HG03354 (cell line): Measurements from ENCODE around the gene WDR54.
"Not testable (repeated sequence)": the region's sequence is repeated elsewhere in the genome, so short reads cannot be mapped to it uniquely, and the experiment has no call there.

Experiments
- ATAC-seq: cut with Tn5 transposase; IDR thresholded peaks from one replicate; pipeline ENCODE4 v1.9.1; 2021; ENCODE audit warnings: mild to moderate bottlenecking; ENCODE audit not compliant: unreplicated experiment, poor library complexity, severe bottlenecking

WDR54 gene

DNA sequence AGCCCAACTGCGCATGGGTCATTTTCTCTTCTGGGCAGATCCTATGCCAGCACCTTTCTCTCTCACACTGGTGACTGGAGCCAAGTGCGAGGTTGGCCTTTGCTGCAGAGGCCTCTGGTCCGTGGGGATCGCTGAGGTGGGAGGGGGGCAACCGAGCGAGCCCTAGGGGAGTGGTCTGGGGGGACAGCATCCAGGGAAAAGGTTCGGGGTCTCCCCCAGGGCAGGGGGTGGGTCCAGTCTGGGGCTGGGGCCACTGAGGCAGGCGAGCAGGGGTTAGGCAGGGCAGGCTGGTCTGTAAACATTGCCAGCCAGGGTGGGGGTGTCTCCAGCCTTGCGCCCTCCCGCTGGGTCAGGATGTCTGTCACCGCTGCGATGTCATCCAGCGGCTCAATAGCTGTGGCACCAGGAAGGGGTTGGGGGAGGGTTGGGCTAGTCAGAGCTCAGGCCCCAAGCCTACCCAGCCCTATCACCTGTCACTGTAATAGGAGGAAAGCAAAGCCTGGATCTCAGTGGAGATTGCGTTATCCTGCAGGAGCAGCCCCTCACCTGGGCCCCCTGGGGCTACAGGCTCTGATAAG is 4.7 kb downstream of the WDR54 start:
- no peak for ATAC-seq

GRCh38 chr2:74427551-74427950 is 6.0 kb downstream of the WDR54 start:
- no peak for ATAC-seq

DNA sequence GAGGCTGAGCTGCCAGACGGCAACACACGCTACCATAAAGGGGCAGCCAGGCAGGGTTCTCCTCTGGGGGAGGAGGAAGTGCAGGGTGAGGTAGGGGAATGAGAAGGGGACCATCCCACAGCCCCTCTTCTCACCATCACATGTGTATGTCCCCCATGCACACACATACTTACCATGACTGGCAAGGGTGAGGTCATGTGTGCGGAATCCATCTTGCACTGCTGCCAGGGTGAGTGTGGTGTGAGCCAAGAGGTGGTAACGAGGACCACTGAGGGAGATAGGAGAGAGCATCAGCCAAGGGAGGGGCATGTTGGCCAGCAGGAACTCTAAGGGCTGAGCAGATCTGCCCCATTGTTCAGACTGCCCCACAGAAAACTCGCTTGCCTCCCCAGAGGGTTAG is 7.1 kb downstream of the WDR54 start:
- no peak for ATAC-seq

- ATAC-seq = no peak
These were observed 8.2 kb downstream of the WDR54 start for GRCh38 chr2:74429487-74430451.

DNA sequence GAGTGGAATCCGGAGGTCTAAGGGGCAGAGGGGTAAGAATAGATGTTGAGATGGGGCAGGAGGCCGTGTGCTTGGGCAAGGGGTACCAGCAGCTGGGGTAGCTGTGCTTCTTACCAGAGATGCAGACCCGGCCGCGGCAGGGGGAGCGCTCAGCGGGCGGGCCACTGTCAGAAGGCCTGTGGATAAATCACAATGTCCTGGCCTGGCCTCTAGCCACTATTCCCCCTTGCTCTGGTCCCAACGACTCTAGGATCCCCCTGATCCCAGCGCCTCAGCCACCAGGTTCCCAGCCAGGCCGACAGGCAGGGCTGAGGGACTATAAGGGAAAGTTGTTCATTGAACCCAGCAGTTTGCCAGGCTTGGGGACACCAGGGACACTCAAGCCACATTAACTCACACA is 9.0 kb downstream of the WDR54 start:
- no peak for ATAC-seq

GRCh38 chr2:74436111-74436805 is 14.7 kb downstream of the WDR54 start:
- no peak for ATAC-seq

- ATAC-seq = no peak
These were observed 15.5 kb downstream of the WDR54 start for GRCh38 chr2:74436848-74437695.

GRCh38 chr2:74438248-74438647 is 16.7 kb downstream of the WDR54 start:
- no peak for ATAC-seq

DNA sequence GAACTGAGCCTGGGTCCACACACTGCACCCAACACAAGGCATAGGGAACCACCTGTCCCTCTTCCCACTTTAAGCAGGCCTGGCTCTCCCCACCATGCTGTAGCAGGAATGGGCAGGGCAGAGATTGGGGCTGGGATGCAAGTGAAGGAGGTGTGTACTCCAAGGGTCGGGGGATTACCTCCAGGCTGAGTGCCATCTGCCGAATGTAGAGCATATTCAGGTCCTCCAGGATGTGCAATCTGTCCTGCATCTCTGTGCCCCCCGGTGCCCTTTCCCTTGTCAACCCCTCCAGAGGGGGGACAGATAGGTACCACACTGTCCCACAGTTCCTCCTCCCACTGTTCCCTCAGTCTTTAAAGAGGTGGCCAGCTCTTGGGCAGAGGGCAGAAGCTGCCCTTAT is 17.8 kb downstream of the WDR54 start:
- no peak for ATAC-seq

GRCh38 chr2:74439803-74440377 is 18.4 kb downstream of the WDR54 start:
- no peak for ATAC-seq

GRCh38 chr2:74440378-74441169 is 19.0 kb downstream of the WDR54 start:
- ATAC-seq = peak; percentile 89

- ATAC-seq = no peak
These were observed 19.7 kb downstream of the WDR54 start for GRCh38 chr2:74441170-74441689.

GRCh38 chr2:74441690-74442482 is 20.4 kb downstream of the WDR54 start, which contains the start of gene RTKN:
Gene RTKN, minus strand, starts transcription at chr2:74441937. Its CDS starts 121 bp downstream, at chr2:74441816.
- ATAC-seq = peak; percentile 40

DNA sequence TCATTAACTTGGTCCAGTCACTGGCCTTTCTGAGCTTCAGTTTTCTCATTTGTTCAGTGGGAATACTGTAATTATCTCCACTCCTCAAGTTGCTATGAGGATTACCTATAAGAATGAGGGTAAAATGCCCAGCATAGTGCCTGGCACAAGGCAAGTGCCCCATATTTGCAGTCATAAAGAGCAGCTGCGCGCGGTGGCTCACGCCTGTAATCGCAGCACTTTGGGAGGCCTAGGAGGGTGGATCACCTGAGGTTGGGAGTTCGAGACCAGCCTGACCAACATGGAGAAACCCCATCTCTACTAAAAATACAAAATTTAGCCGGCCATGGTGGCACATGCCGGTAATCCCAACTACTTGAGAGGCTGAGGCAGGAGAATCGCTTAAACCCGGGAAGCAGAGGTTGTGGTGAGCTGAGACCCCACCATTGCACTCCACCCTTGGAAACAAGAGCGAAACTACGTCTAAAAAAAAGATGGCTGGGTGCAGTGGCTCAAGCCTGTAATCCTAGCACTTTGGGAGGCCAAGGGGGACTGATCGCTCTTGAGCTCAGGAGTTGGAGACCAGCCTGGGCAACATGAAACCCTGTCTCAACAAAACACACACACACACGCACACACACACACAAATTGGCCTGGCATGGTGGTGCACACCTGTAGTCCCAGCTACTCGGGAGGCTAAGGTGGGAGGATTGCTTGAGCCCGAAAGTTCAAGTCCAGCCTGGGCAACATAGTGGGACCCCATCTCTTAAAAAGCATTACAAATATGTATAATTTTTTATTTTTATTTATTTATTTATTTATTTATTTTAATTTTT is 21.2 kb downstream of the WDR54 start:
- not testable (repeated sequence) for ATAC-seq

DNA sequence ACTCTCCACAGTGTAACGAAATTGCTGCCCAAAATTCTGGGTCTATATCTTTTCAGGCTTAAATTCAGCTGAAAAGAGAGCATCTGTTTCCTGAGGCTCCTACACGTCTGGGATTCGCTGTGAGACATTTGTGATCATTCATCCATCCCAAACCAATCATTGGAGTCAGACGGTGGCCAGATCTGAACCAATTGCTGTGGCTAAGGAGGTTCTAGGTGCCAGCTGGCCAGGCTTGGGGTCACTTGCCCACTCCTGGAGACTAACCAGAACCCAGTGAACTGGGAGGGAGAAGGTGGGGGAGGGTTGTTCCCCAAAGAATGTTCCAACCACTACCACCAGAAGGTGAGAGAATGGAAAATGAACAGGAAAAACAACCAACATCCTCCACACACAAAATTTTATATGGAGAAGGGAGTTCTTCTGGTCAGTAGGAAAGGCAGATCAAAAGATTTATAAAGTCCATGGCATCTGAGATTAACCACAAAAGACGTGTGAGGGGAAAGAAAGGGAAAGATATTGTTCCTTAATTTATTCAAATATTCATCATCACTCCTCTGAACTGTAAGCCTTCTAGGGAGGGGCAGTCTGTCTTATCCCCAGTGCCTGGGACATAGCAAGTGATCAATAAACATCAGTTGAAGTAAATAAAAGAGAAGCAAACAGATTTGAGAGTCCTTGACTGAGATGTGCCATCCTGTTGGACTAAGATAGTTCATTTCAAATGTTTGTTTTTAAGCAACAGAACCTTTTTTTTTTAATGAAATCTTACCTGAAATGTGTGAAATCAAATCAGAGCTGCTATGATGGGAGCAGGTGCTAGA is 23.2 kb downstream of the WDR54 start:
- ATAC-seq = no peak
